Choroid plexus epithelial cell (primary cell): ENCODE results near the gene PIK3CD.

Experiments
- DNase-seq: peaks from one replicate; pipeline ENCODE4 v3.0.0-alpha.2; 2010; ENCODE audit warnings: low read depth
- H3K4me3 ChIP-seq: 2 replicates; pipeline ENCODE4 v1.5.1; 2011; ENCODE audit warnings: low read depth, mild to moderate bottlenecking, control low read depth, low read length, moderate library complexity
- TF ChIP-seq, protein P1 (sequence below): conservative IDR thresholded peaks from 2 replicates; pipeline ENCODE4 v1.5.1; 2011; ENCODE audit warnings: low read depth, mild to moderate bottlenecking, control low read depth, inconsistent platforms, low read length, moderate library complexity

PIK3CD gene

GRCh38 chr1:9633493-9633892 is 18.0 kb upstream of the PIK3CD start:
- H3K4me3 ChIP-seq: no peak overlapping the region
- TF ChIP-seq, protein P1, sequence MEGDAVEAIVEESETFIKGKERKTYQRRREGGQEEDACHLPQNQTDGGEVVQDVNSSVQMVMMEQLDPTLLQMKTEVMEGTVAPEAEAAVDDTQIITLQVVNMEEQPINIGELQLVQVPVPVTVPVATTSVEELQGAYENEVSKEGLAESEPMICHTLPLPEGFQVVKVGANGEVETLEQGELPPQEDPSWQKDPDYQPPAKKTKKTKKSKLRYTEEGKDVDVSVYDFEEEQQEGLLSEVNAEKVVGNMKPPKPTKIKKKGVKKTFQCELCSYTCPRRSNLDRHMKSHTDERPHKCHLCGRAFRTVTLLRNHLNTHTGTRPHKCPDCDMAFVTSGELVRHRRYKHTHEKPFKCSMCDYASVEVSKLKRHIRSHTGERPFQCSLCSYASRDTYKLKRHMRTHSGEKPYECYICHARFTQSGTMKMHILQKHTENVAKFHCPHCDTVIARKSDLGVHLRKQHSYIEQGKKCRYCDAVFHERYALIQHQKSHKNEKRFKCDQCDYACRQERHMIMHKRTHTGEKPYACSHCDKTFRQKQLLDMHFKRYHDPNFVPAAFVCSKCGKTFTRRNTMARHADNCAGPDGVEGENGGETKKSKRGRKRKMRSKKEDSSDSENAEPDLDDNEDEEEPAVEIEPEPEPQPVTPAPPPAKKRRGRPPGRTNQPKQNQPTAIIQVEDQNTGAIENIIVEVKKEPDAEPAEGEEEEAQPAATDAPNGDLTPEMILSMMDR: no peak
- no peak for DNase-seq

DNA sequence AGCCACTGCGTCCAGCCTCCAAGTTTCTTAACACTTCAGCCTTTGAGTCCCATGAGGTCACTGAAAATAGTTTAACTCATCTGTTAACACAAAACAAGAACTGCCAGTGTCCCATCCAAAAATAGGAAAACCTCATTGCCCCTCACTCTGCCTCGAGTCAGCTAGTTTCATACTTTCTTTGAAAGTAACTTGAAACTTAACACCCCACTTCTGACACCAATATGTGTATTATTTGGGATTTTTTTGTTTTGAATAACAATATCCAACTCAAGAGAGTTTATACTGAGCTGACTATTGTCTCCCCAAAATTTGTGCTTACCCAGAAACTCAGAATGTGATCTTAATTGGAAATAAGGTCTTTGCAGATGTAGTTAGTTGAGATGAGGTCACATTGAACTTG is 16.9 kb upstream of the PIK3CD start:
- TF ChIP-seq, protein P1: no peak
- H3K4me3 ChIP-seq: no peak overlapping the region
- DNase-seq: no peak

GRCh38 chr1:9639227-9639626 is 12.3 kb upstream of the PIK3CD start:
- H3K4me3 ChIP-seq: no peak overlapping the region
- TF ChIP-seq, protein P1: no peak
- no peak for DNase-seq

DNA sequence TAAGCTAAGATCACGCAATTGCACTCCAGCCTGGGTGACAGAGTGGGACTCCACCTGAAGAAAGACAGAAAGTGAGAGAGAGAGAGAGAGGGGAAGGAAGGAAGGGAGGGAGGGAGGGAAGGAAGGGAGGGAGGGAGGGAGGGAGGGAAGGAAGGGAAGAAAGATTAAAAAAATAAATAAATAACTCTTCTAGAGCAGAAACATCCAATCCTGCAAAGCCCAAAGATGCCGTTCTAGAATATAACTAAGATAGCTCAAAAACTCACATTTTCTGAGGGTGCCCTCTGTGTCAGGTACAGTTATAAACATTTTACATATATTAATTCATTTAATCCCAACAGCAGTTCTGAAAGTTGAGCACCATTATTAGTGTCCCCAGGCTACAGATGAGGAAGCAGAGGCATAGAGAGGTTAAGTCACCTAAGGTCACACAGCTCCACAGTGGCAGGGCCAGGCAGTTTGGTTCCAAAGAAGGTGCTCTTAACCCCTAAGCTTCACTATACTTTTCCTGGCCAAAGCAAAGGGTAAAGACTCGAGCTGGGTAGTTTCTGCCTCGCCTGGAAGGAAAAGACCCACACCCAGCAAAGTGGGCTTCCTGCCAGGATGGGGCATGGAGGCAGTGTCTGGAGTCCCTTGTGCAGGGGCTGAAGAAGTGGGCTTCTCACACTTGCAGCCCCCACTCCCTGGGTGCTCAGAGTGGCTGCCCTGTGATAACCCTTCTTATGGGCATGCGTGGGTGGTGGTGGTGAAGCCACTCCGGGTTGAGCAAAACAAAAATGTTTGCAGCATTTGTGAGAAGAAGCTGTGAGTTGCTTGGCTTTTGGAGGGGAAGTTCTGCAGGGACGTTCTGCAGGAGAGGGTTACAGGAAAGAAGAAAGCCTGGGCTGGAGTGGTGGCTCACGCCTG is 7.9 kb upstream of the PIK3CD start:
- no peak overlapping the region for H3K4me3 ChIP-seq
- DNase-seq: no peak
- TF ChIP-seq, protein P1: no peak

DNA sequence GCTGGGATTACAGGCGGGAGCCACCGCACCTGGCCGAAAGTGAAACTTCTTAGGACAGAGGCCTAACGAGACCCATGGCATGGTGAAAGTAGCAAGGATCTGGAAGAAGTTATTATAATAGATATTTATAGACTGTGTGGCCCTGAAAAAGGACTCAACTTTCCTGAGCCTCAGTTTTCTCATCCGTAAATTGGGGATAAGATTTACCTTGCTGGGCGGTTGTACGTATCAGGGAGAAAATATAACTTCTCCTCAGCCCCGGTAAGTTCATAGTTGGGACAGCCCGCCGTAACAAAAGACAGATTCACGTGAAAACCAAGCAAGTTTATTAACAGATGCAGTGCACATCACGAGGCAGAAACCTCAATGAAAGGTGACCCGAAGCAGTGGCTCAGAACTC is 5.5 kb upstream of the PIK3CD start:
- no peak overlapping the region for H3K4me3 ChIP-seq
- TF ChIP-seq, protein P1: no peak

DNA sequence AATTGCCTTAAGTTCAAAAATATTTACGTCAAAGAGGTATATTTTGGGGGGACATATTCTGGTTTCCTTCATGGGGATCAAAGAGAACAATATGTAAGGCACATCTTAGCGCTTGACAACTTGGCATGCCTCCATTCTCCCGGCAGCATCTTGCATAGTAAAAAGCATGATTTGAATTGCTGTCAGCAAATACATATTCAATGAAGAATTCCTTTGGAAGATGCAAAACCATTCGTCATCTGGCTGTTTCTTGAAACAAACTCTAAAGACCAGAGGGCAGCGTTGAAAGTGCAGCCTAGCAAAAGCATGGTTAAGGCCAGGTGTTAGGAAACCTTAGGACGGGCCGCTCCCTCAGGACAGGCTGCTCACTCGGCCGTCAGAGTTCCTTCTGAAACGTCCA is 3.4 kb upstream of the PIK3CD start:
- H3K4me3 ChIP-seq: no peak overlapping the region
- no peak for DNase-seq
- TF ChIP-seq, protein P1: no peak

More for the DNA sequence above, 5.5 kb upstream of the PIK3CD start:
- no peak for DNase-seq

DNA sequence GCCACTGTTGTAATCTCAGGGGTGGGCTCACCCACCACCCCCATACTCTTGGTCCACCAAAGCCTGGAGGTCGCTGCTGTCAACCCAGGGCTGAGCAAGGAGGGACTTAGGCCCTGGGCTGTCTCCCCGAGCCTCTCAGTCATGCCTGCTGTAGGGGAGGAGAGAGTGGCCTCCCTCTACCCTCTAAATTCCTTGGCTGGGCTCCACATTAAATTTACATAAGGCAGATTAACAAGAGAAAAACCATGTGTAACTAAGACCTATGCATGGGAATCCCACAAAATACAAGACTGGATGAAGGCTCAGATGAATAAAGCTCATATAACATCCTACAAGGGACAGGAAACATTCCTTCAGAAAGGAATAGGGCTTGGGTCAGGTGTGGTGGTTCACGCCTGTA is 1.8 kb upstream of the PIK3CD start:
- TF ChIP-seq, protein P1: no peak
- no peak for DNase-seq
- H3K4me3 ChIP-seq: no peak overlapping the region
